GM21447 (cell line): ENCODE results near the gene SERPINB10.
"Not testable (repeated sequence)": the region's sequence is repeated elsewhere in the genome, so short reads cannot be mapped to it uniquely, and the experiment has no call there.

ENCODE experiments used
- ATAC-seq: cut with Tn5 transposase; IDR thresholded peaks from one replicate; pipeline ENCODE4 v1.9.1; 2021; ENCODE audit not compliant: unreplicated experiment

The SERPINB10 gene

GRCh38 chr18:63890950-63891304, 16.8 kb upstream of the SERPINB10 start:
- ATAC-seq, result no peak

GRCh38 chr18:63892566-63892965, 15.2 kb upstream of the SERPINB10 start:
- ATAC-seq, result no peak

GRCh38 chr18:63894106-63894772, 13.5 kb upstream of the SERPINB10 start:
- ATAC-seq, result no peak

- no peak for ATAC-seq
Observed at GRCh38 chr18:63895190-63895589, 12.6 kb upstream of the SERPINB10 start.

GRCh38 chr18:63897072-63897471, 10.7 kb upstream of the SERPINB10 start:
- ATAC-seq, result no peak

- no peak for ATAC-seq
Observed at GRCh38 chr18:63899206-63899605, 8.6 kb upstream of the SERPINB10 start.

- ATAC-seq, result no peak
Observed at GRCh38 chr18:63903851-63904570, 3.7 kb upstream of the SERPINB10 start.

GRCh38 chr18:63904694-63905093, 3.1 kb upstream of the SERPINB10 start:
- no peak for ATAC-seq

GRCh38 chr18:63905361-63905760, 2.4 kb upstream of the SERPINB10 start:
- no peak for ATAC-seq

GRCh38 chr18:63906056-63906455, 1.7 kb upstream of the SERPINB10 start:
- ATAC-seq, result no peak

GRCh38 chr18:63908858-63909257, 1.1 kb downstream of the SERPINB10 start:
- no peak for ATAC-seq

GRCh38 chr18:63909870-63910269, 2.1 kb downstream of the SERPINB10 start:
- ATAC-seq, result peak; percentile 53

- ATAC-seq, result no peak
Observed at GRCh38 chr18:63917817-63918216, 10.1 kb downstream of the SERPINB10 start.

GRCh38 chr18:63922049-63922448, 14.3 kb downstream of the SERPINB10 start:
- ATAC-seq, result no peak

GRCh38 chr18:63924551-63924950, 16.8 kb downstream of the SERPINB10 start:
- no peak for ATAC-seq

GRCh38 chr18:63928331-63928730, 20.6 kb downstream of the SERPINB10 start:
- ATAC-seq, result no peak

- ATAC-seq, result not testable (repeated sequence)
Observed at GRCh38 chr18:63929369-63929768, 21.6 kb downstream of the SERPINB10 start.

- no peak for ATAC-seq
Observed at GRCh38 chr18:63930773-63931354, 23.1 kb downstream of the SERPINB10 start.

GRCh38 chr18:63936156-63936931, 28.6 kb downstream of the SERPINB10 start:
- ATAC-seq, result peak; percentile 96

GRCh38 chr18:63936932-63937393, 29.2 kb downstream of the SERPINB10 start:
- peak; percentile 38 for ATAC-seq

- no peak for ATAC-seq
Observed at GRCh38 chr18:63940008-63940407, 32.2 kb downstream of the SERPINB10 start.
